DMS 273 treated with DMSO at 0.1 percent for 48 hours (cell line): ENCODE measurements around the gene HDAC4.

ENCODE experiments used
- DNase-seq: peaks from one replicate; lab custom pipeline; 2025; lab: John Stamatoyannopoulos, UW

Gene HDAC4

GRCh38 chr2:239025951-239026461 lies 374.8 kb downstream of the HDAC4 start:
- no peak for DNase-seq

GRCh38 chr2:239025096-239025801 lies 375.6 kb downstream of the HDAC4 start:
- no peak for DNase-seq

- no peak for DNase-seq
Observed at GRCh38 chr2:239024226-239024625, 376.6 kb downstream of the HDAC4 start.

DNA sequence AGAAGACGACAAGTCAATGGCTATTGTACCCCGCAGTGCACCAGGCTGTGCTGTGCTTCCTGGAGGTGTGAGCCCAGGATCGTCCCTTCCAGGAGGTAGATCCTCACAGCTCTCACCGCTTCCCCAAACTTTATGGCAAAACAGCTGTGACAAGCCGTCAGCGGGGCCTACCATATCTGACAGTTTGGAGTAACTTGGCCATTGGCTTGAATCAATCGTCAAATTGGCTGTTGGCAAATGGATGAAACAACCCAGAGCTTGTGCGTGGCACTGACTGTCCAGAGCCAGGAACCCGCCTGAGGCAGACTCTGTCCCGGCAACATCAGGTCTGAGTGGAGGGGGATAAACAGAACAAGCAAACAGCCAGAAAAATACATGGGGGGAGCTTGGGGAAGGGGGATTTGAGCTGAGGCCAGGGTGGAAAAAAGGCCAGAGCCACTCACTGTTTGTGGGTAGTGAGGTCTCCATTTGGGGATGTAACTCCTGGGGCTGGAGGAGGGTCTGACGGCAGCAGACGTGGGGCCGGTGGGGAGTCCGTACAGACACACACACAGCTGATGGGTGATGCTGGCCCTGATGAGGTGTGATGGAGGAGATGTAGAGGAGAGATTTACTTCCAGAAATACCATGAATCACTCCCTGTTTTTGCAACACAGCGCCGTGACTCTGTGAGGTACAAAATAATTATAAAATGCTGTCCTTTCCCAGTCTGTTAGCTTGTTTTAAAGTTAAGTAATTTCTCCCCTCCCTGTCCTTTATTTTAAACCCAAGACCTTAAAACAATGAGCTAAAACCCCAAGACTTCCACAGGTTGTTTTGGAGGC lies 378.2 kb downstream of the HDAC4 start:
- DNase-seq = no peak

GRCh38 chr2:239021651-239022436 lies 379.0 kb downstream of the HDAC4 start:
- DNase-seq = no peak

- no peak for DNase-seq
Observed at GRCh38 chr2:239021224-239021623, 379.6 kb downstream of the HDAC4 start.

GRCh38 chr2:239020541-239021041 lies 380.2 kb downstream of the HDAC4 start:
- no peak for DNase-seq

- no peak for DNase-seq
Observed at GRCh38 chr2:239019183-239019581, 381.6 kb downstream of the HDAC4 start.

GRCh38 chr2:239018271-239019182 lies 382.3 kb downstream of the HDAC4 start:
- no peak for DNase-seq

GRCh38 chr2:239017491-239018098 lies 383.2 kb downstream of the HDAC4 start:
- no peak for DNase-seq

DNA sequence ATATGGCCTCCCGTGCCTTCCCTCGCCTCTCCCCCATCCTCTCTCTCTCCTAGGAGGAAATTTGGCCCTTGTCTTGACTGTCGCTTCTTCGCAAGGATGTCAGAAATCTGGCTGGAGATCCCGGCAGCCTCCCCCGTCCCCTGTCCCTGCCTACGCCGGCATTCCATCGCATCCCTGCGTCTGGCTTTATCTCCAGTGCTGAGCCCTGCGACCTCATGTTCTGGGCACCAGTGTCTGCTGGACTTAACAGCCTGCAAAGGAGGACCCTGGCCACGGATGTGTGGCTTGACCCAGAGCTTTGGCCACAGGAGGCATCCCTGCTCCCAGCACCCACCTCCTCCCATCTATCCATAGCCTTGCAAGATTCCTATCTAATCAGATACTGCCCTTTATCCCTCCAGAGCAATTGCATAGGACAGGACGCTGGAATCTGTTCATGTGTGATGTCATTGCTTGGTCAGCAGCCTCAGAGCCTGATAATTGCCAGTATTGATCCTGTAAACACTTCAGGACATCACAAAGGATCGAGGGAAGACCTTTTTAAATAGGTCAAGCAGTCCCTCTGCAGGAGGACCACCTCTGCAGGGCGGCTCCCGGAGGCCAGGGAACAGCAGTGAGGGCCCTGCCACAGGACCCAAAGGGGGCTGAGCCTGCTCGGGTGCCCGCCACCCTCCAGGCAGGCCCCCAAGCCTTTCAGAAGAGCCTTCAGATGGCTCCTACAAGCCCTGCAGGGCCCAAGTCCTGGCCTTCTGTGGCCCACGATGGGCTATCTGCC lies 384.7 kb downstream of the HDAC4 start:
- DNase-seq = no peak

DNA sequence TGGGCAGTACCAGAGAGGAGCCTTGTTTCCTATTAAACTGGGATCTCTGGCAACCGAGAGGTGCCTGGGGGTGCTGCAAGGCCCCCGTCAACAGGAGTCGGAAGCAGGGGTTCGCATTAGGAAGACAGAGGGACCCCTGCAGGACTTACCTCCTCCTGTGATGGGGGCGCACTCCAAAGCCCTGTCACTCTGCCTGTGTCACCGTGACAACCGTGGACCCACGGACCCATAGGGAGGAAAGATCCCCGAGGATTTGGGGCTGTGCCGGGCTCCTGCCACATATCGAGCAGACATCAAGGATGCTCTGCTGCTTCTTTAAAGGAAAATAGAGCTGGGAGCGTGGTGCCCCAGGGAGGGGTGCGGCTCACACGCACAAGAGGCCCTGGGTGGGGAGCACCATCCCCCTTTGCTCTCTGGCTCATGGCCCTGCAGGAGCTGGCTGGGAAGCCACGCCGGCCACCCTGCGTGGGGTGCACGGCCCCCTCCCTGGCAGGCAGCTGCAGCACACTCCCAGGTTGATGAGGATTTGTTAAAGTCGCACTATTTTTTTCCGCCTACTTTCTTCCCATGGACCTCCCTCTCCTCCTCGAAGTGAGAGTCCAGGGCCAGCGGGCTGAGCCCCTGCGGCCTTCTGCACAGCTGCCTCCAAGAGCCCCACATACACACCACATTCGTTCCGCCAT lies 385.5 kb downstream of the HDAC4 start:
- no peak for DNase-seq

- DNase-seq = no peak
Observed at GRCh38 chr2:239014458-239015217, 386.2 kb downstream of the HDAC4 start.

DNA sequence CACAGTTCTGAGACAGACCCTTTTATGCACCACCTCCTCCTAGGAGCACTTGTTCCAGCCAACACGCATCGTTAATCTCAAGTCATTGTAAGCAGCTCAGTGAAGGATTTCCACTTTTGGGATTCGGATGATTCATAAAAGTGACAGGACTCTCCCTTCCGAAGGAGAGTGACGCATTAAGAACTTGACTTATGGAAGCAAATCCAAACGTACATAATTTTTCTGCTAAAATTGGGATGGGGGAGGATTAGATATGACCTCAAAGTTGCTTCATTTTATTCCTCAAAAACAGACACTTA lies 387.2 kb downstream of the HDAC4 start:
- no peak for DNase-seq

DNA sequence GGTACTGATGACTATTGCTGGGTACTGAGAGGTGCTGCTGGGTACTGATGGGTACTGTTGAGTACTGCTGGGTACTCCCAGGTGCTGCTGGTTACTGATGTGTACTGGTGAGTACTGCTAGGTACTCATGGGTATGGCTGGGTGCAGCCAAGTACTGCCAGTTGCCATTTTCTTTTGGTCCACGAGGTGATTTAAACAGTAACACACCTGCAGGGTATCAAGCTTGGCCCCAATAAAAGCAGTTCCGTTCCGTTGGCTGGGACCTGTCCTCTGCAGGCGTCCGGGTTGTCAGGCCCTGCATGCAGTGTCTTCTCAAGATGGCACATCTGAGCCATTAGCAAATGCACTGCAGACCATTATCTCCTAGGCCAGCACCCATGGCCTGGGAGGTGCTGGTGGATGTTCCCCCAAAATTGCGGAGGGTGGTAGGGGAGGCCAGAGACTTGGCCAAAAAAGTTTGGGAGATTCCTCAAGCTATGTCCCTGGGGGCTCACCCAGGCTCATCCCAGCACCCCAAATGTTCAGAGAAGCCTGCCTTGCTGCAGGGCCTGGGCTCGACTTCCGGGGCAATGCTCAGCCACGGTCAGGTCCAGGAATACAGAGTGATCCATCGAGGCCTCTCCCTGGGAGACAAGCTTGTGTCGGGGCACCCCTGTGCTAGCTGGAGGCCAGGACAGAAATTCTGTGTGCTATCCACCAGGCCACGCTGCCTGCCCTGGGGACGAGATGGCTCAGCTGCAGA lies 387.7 kb downstream of the HDAC4 start:
- DNase-seq = no peak

DNA sequence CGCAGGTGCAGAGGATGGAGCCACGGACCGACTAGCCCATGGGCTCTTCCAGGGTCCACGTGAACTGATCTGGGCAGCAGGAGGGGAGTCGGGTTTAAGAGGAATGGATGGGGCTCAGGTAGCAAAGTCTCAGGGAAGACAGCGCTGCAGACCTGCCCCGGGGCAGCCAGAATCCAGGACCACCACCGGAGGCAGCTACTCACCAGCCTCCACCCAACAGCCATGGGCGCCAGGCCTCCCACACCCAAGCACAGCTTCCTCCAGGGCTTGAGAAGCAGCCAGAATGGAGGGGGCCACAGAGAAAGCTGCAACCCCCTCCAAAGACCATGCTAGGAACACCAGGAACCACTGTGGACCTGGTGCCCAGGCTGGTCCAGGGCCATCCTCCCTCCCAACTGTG lies 388.6 kb downstream of the HDAC4 start:
- DNase-seq = no peak

DNA sequence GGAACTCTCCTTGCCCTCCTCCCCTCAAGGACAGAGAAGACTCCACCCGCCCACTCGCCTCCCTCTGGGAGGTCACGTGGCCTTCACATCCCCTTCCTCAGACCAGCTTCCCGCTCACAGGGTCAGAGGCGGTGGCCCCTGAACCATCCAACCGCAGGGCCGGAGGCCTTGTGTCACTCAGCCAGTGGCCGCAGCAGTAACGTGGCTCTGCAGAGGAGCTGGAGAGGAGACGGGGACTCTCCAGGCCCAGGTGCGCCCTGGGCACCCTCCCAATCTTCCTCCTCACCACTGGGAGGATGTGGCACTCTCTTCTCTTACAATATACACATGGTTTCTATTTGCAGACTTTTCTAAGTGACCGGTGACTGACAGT lies 391.2 kb downstream of the HDAC4 start:
- no peak for DNase-seq
